SU-DHL-6 (cell line): ENCODE results near the gene SLC6A5.

Source experiments
- H2AFZ ChIP-seq: fragments of 200-600 bp; sonication (generic); 2 replicates; pipeline ENCODE4 v1.6.1; 2014; ENCODE audit warnings: low read depth, mild to moderate bottlenecking, moderate library complexity, mixed read lengths, antibody characterized with exemption, low read length; ENCODE audit not compliant: severe bottlenecking
- H3F3A ChIP-seq: fragments of 200-600 bp; shearing (Covaris generic); 2 replicates; pipeline ENCODE4 v1.6.0; 2016; ENCODE audit warnings: antibody characterized with exemption, mild to moderate bottlenecking; ENCODE audit not compliant: insufficient read depth
- H3K27ac ChIP-seq: fragments of 200-600 bp; sonication (generic); 2 replicates; pipeline ENCODE4 v1.5.1; 2016; ENCODE audit warnings: low read depth, mild to moderate bottlenecking, low read length, moderate library complexity, mixed read lengths
- H3K27me3 ChIP-seq: fragments of 200-600 bp; sonication (generic), shearing (Covaris generic); 2 replicates; pipeline ENCODE4 v1.6.0; 2014; ENCODE audit warnings: mild to moderate bottlenecking, low read length
- H3K36me3 ChIP-seq: fragments of 200-600 bp; sonication (generic); 2 replicates; pipeline ENCODE4 v1.6.1; 2014; ENCODE audit warnings: mild to moderate bottlenecking, low read length, mixed read lengths
- H3K4me2 ChIP-seq: fragments of 300-600, 200-600 bp; shearing (Covaris generic), sonication (generic); 2 replicates; pipeline ENCODE4 v1.6.0; 2014; ENCODE audit warnings: low read length, low read depth, mild to moderate bottlenecking; ENCODE audit not compliant: poor library complexity, severe bottlenecking
- H3K4me3 ChIP-seq: fragments of 200-600 bp; sonication (generic); 2 replicates; pipeline ENCODE4 v1.5.1; 2014; ENCODE audit warnings: antibody characterized with exemption, low read length, mild to moderate bottlenecking, mixed read lengths; ENCODE audit not compliant: insufficient read depth, poor library complexity, severe bottlenecking
- H3K79me2 ChIP-seq: fragments of 200-600 bp; sonication (generic); 2 replicates; pipeline ENCODE4 v1.6.1; 2014; ENCODE audit warnings: mild to moderate bottlenecking, low read length, moderate library complexity; ENCODE audit not compliant: insufficient read depth
- H3K9ac ChIP-seq: fragments of 200-600 bp; sonication (generic); 2 replicates; pipeline ENCODE4 v1.7.0; 2014; ENCODE audit warnings: mild to moderate bottlenecking, low read length
- H3K9me2 ChIP-seq: fragments of 200-600 bp; sonication (generic); replicated peaks from 2 replicates; pipeline ENCODE4 v1.6.1; 2014; ENCODE audit warnings: low read length; ENCODE audit not compliant: insufficient read depth
- H3K9me3 ChIP-seq: fragments of 200-600 bp; sonication (generic); 2 replicates; pipeline ENCODE4 v1.6.1; 2014; ENCODE audit warnings: low read length, mixed read lengths; ENCODE audit not compliant: insufficient read depth
- H4K20me1 ChIP-seq: fragments of 200-600 bp; sonication (generic); 2 replicates; pipeline ENCODE4 v1.6.1; 2014; ENCODE audit warnings: low read depth, mild to moderate bottlenecking, antibody characterized with exemption, low read length, moderate library complexity, mixed read lengths
- EZH2phosphoT487 ChIP-seq: fragments of 200-600 bp; sonication (generic), shearing (Covaris generic); conservative IDR thresholded peaks from 2 replicates; pipeline ENCODE4 v1.6.1; 2018; ENCODE audit warnings: mild to moderate bottlenecking, antibody characterized with exemption, low read length, moderate library complexity, mixed read lengths
- TF ChIP-seq, protein P1 (sequence below): fragments of 200-600 bp; sonication (generic); IDR thresholded peaks from one replicate; pipeline ENCODE4 v1.5.1; 2017; ENCODE audit warnings: antibody characterized with exemption, mild to moderate bottlenecking, low read length, moderate library complexity; ENCODE audit not compliant: insufficient read depth, poor library complexity, severe bottlenecking

The SLC6A5 gene

DNA sequence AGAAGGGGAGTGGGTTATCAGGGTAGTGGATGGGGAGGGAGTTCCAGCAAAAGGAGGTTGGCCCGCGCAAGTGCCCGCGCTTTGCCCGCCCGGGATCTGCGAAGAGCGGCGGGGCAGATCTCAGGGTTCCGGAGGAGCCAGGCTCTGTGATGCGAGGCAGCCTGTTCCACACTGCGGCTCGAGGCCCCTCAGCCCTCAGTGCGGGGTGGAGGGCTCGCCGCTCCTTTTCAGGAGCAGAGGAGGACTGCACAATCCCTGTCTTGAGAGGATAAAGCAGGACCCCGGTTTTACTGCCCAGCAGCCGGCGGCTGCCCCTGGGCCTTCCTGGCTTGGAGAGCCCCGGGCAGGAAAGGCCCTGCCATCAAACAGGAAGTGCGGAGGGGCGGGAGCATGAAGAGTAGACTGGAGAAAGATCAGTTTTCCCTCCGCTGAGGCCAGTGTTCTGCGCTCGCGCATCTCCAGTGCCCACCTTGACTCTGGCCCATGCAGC, 6.2 kb downstream of the SLC6A5 start:
- Histone ChIP-seq H3K27me3 (no peaks in the 10 kb centered on the region), H3K9me3 (no peaks in the 10 kb centered on the region), H3K79me2 (no peaks in the 10 kb centered on the region), H4K20me1 (no peaks in the 10 kb centered on the region), H3K4me2 (no peak overlapping the region), H2AFZ (no peak overlapping the region), H3K27ac (no peak overlapping the region), H3K9me2 (no peaks in the 10 kb centered on the region), H3K9ac (no peak overlapping the region), H3K36me3 (no peaks in the 10 kb centered on the region), H3F3A (no peaks in the 10 kb centered on the region), H3K4me3 (no peak overlapping the region)
- no peak for TF ChIP-seq EZH2phosphoT487
- TF ChIP-seq, protein P1, sequence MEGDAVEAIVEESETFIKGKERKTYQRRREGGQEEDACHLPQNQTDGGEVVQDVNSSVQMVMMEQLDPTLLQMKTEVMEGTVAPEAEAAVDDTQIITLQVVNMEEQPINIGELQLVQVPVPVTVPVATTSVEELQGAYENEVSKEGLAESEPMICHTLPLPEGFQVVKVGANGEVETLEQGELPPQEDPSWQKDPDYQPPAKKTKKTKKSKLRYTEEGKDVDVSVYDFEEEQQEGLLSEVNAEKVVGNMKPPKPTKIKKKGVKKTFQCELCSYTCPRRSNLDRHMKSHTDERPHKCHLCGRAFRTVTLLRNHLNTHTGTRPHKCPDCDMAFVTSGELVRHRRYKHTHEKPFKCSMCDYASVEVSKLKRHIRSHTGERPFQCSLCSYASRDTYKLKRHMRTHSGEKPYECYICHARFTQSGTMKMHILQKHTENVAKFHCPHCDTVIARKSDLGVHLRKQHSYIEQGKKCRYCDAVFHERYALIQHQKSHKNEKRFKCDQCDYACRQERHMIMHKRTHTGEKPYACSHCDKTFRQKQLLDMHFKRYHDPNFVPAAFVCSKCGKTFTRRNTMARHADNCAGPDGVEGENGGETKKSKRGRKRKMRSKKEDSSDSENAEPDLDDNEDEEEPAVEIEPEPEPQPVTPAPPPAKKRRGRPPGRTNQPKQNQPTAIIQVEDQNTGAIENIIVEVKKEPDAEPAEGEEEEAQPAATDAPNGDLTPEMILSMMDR = no peak

DNA sequence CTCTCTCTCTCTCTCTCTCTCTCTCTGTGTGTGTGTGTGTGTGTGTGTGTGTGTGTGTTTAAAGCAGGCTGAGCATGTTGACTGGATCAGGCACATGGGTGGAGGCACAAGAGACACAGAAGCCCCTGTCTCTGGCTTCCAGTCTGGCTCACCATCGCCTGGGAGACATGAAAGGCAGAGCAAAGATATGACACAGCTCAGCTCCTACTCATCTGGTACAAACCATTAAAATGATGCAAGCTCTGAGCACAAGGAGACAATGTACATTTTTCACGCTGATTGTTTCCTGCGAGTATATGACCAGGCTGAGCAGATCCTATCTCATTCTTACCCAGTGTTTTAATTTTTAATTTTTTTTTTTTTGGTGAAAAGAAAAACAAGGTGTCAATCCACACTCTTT, 9.5 kb downstream of the SLC6A5 start:
- Histone ChIP-seq H4K20me1 (no peaks in the 10 kb centered on the region), H3K27ac (no peak overlapping the region), H2AFZ (no peak overlapping the region), H3K9ac (no peak overlapping the region), H3K36me3 (no peaks in the 10 kb centered on the region), H3K27me3 (no peaks in the 10 kb centered on the region), H3K79me2 (no peaks in the 10 kb centered on the region), H3K9me2 (no peaks in the 10 kb centered on the region), H3F3A (no peaks in the 10 kb centered on the region), H3K4me3 (no peak overlapping the region), H3K4me2 (no peak overlapping the region), H3K9me3 (no peaks in the 10 kb centered on the region)
- TF ChIP-seq, protein P1 = no peak

DNA sequence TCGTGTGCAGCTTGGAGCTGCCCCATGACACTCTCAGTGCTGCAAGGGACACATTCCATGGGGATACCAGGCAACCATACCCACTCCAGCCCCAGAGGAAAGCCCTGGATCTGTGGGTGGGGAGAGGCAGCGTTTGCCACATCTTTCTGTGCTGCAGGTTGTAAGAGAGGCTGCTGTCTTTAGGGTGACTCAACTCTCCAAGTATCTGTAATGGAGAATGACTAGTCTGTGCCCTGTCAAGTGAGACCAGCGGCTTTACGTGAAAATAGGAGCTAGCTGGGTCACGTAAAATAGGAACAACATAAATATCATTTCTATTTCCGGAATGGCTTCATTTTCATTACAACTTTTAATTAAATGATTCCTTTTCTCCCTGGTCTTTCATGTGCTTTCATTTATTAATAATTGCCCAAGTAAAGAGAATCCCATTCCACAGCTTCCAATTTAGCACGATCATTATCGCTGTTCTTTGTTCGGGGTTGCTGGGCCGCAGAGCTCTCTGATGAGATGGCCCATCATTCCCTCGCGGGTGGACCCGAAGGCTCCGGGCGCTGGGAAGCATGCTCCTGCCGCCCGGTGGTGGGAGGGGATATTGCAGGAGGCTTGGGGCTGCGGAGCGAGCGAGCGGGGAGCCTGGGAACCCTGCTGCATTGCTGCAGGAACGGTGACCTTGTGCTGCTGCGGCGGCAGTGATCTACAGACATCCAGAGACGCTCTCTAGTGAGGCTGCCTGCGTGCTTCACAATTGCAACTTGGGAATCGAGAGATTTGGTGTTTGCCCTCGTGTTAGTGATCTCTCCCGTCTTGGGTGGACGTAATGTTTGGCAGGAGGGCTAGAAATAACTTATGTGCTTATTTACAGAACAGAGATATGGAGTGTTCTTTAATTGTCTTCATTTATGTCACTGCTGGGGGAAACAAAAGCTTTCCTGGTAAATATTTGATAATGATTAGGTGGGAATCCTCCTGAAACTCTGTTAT, 10.6 kb downstream of the SLC6A5 start:
- Histone ChIP-seq H3K4me3 (no peak overlapping the region), H3K36me3 (no peaks in the 10 kb centered on the region), H3K9ac (no peak overlapping the region), H4K20me1 (no peaks in the 10 kb centered on the region), H3K27ac (no peak overlapping the region), H3F3A (no peaks in the 10 kb centered on the region), H2AFZ (peak overlapping the region; percentile 57), H3K9me2 (no peaks in the 10 kb centered on the region), H3K79me2 (no peaks in the 10 kb centered on the region), H3K9me3 (no peaks in the 10 kb centered on the region), H3K27me3 (no peaks in the 10 kb centered on the region), H3K4me2 (peak overlapping the region; percentile 45)
- TF ChIP-seq, protein P1 = peak; percentile 87
- no peak for TF ChIP-seq EZH2phosphoT487
